GM11168 (cell line): ENCODE data around the gene ENTPD2.

Experiments used
- in situ Hi-C: fragments of 300-500 bp; cut with MboI; formaldehyde crosslinking; loops from one replicate; pipeline ENCODE4 v1.12.0; 2022; ENCODE audit warnings: low sequenced_read_pairs; ENCODE audit not compliant: unreplicated experiment

ENTPD2 gene

DNA sequence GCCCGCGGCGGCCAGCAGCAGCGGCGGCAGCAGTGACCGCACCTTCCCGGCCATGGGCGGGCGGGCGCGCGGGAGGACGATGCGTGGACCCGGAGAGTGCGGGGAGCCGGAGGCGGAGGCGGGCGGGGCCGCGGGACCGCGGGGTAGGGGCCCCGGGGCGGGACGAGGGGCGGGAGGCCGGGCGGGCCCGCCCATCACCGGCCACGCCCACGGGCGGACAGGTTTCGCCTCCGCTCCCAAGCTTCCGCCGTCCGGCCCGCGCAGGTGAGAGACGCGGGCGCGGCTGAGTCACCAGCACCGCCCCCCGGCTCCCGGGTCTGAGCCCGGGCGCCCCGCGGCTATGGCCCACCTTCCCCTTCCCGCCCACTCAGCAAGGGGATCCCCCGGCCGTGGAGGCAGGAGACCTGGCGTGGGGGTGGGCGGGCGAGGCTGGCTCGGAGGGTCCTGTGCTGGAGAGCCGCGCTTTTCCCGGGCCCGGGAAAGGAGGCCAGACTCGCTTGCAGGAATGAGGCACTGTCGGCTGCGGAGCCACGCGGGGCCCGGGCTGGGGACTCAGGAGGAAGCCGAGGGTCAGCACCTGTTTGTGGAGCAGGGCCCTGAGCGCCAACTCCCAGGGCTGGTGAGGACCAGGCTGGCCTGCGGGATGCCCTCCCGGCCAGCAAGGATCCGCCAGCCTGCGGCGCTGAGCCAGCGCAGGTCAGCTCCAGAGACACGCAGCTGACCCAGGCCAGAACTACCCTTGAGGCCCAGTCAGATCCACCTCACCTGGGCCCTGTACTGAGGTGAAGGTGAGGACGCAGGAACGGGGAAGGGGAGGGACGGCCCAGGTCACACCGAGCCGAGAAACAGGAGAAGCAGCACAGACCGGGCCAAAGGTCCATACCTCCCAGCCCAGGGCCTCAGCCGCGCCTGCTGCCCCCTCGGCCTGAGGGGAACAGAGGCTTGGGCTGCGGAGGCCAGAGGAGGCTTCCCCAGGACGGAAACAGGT, at the start of gene ENTPD2:
Gene ENTPD2, minus strand, starts transcription at position 118 of the 988 bp plus-strand sequence. Its CDS starts 64 bp downstream, at position 54.
- in situ Hi-C loops = no loop called here

- in situ Hi-C loops = loop anchor here (25.0 kb wide), 1 partner anchor 309 kb away; the partner anchor contains the start of genes EXD3 and NOXA1
Observed at GRCh38 chr9:137103206-137103999, 49.5 kb upstream of the ENTPD2 start.

GRCh38 chr9:137099231-137099630, 45.4 kb upstream of the ENTPD2 start:
- in situ Hi-C loops = no loop called here

DNA sequence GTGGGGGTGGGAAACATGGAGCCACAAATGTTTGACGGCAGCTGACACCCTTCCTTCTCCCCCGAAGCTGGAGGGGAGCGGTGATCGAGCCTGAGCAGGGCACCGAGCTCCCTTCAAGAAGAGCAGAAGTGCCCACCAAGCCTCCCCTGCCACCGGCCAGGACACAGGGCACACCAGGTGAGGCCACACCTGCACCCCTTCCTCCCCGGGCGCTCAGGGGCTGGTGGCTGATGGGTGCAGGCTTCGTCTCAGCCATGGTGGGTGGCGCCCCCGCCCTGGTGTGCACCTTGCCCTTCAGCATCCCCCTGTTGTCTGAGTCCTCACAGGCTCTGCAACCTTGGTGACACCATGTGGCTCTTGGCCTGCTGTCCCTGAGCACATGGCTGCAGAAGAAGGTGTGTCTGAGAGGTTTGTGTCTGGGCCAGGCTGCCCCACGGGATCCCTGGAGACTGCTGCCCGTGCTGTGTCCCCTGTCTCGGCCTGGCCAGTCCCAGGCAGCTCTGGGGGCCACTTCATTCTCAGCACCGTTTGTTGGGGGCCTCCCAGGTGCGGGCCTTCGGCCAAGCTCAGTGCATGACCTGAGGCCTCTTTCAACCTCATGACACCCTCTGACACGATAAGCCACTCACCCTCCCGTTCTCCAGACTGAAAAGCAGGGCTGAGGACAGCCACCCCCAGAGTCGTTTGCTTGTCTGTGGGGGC, 44.1 kb upstream of the ENTPD2 start:
- in situ Hi-C loops = no loop called here

DNA sequence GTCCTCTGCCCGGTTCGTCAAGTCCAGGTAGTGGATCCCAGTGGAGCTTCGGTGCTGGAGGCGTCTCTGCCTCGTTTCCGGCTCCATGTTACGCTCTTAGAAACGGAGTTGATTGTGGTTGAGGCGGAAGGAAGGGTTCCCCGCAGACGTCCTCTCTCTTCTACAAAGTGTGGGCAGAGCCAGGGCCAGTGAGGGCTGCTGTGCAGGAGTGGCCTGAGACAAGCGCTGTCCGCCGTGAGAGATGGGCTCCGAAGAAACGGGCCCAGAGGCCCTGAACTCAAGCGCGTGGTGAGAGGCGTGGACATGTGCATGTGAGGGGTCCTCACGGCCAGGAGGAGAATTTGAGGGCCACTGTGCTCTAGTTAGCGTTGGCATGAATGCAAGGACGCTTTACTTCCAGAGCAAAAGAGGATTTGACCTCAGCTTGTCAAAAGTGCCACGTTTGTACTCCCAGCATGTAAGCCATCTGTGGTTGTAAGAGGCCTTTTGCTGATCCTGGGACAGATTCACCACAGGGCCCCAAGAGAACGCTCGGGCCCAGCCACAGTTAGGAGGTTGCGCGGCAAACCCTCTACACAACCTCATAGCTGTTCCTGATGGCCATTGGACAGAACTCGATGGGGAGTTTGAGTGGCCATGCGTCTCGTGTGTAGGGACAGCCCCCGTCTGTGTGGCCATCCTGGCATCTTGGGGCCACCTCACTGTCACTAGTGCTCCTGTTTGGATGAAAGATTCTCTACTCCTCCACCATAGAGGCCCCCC, 43.1 kb upstream of the ENTPD2 start:
- in situ Hi-C loops = no loop called here

GRCh38 chr9:137095664-137096517, 42.0 kb upstream of the ENTPD2 start:
- in situ Hi-C loops = no loop called here

DNA sequence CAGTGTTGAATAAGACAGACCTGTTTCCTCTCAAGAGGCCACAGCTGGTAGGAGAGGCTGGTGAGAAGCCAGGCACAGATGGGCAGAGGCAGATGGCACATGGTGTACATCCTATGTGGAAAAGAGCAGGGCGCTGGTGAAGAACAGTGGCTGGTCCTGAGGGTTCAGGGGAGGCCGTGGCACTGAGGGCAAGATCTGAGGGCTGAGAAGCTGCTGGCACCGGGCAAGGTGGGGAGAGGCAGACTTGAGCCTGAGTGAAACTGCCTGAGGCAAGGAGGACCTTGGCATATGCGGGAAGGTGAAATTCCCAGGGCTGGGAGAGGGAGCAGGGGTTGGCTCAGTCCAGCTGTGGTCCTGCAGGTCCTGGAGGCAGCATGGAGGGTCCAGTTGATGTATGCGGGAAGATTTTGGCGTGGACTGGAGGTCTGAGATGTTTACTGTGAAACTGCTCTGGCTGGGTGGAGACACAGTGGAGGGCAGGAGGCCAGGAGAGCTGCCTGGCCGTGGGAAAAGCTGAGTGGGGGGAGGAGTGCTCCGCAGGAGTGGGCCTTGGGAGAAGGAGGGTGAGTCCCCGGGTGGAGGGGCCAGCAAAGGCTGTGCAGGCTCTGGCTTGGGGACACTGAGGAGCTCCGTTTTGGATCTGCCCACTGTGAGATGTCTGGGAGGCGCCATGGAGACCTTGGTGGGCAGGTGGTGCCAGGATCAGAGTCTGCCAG, 35.5 kb upstream of the ENTPD2 start:
- in situ Hi-C loops = no loop called here

DNA sequence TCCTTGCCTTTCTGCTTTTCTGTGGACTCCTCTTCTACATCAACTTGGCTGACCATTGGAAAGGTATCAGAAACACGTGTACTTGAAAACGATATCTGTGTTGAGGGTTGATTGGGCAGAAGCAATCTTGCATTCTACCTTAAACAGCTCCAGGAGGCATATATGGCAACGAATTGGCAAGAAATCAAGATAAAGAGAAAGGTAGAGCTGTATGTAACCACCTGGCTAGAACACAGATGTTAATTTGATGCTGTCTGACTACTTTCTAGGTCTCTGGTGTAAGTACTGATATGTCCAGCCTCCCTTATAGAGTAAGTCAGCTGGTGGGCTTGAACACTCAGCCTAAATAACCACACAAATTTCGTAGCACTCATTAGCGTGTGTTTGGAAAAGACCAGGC, 34.3 kb upstream of the ENTPD2 start:
- in situ Hi-C loops = no loop called here

DNA sequence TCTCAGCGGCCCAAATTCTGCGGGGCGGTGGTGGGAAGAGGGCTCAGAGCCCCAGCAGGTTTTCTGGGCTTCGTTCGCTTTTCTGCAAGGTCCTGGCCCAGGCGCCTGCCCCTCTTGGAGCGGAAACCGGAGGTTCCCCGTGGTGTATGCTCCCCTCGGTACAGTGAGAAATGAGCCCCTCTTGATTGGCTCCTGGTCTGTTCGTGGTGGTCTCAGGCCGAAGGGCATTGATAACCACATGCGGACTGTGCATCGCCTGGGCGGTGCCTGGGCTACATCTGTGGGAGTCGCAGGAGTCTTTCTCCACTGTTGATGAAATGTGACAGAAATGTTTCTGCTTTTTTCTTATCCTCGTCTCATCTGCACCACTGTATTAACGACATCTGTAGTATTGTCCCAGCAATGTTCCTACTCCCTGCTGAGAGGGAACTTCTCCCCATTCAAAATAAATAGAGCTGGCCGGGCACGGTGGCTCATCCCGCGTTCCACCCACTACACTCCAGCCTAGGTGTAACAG, 33.6 kb upstream of the ENTPD2 start:
- in situ Hi-C loops = no loop called here

- in situ Hi-C loops = no loop called here
Observed at GRCh38 chr9:137086531-137087408, 32.9 kb upstream of the ENTPD2 start, which contains the start of gene MAN1B1. Gene MAN1B1, plus strand, starts transcription at chr9:137086985. Its CDS starts 15 bp downstream, at chr9:137087000.

GRCh38 chr9:137085920-137086530, 32.2 kb upstream of the ENTPD2 start:
- in situ Hi-C loops = no loop called here

DNA sequence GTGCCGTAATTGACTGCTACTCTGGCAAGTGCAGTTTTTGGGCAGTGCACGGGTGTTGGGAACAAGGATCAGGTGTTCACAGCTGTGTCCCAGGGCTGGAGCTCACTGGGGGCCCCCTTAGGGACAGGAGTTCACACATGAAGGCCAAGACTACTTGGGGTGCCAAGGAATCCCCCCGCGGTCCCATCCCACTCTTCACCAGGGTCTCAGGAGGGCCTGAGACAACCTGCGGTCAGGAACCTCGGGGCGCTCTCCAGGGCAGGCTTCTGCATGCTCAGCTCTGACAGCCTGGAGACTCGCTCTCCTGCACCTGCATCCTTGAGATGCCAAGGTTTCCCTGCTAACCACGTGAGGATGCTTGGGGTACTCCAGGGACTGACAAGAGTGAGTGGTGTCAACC, 30.7 kb upstream of the ENTPD2 start:
- in situ Hi-C loops = no loop called here

DNA sequence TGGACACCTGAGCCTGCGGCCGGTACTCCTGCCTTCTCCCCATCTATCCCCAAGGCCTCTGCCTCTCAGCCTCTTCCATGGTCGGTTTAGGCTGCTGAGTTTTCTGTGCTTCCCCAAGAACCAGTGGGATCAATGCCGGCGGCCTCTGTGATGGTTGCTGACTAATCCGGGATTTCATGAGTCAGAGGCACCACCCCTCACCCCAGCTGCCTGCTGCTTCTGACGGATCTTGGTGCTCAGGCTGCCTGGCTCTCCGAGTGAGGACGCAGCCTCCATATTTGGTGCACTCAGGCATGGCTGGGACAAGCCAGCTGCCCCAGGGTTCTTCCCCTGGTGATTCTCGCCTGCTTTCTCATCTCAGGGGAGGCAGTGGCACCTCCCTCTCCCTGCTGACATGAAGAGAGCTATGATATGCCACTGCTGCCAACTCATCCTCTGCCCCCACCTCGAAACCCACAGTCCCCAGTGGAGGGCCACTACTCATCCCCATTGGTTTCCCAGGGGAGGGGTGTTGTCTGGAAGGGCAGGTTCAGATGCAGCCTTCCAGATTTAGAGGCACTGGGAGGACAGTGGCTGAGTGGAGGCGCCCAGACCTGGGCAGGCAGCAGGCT, 29.6 kb upstream of the ENTPD2 start:
- in situ Hi-C loops = no loop called here

GRCh38 chr9:137082925-137083290, 29.0 kb upstream of the ENTPD2 start:
- in situ Hi-C loops = no loop called here

DNA sequence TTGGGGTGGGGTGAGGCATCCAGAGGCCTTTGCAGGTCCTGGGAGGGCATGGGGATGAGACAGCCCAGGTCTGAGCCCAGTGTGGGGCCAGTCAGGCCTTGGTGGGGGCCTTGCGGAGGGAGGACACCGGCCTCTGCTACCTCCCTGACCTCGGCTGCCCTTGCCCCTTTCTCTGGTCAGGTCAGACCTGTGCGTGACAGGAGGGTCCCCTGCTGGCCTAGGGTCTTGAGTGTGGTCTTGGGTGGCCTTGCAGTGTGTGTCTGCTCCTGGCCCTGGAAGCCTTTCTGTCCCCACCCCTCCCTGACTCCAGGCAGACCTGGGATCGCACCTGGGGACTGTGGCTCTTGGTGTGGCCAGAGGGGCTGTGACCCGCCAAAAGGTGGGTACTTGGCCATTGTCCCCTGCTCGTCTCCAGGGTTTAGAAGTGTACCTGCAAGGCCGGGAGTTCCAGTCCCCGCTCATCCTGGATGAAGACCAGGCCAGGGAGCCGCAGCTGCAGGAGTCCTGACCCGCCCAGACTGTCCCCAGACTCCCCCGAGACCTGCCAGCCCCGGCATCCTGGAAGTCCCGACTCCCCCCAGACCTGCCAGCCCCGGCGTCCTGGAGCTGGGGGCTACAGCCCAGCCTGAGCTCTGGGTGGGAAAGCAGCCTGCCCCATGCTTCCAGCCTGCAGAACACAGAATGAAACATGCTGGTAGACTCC, 28.5 kb upstream of the ENTPD2 start:
- in situ Hi-C loops = no loop called here
